BLaER1 treated with 17β-estradiol and CSF1 and Interleukin-3, amounts not matched to agents 10 nM and 100 nM (cell line): ENCODE results near the gene TNK1.
A peak's percentile ranks its signal among the peaks of the same experiment; 100 is the strongest.

Experiments
- H3K27ac ChIP-seq, 11 experiments: shearing (Covaris generic); formaldehyde crosslinking; 2 replicates each; pipeline ENCODE4 v1.8.1; 2022
- H3K27me3 ChIP-seq, 11 experiments: shearing (Covaris generic); formaldehyde crosslinking; 2 replicates each; pipeline ENCODE4 v1.8.1; 2022
- H3K36me3 ChIP-seq, 11 experiments: shearing (Covaris generic); formaldehyde crosslinking; 2 replicates each; pipeline ENCODE4 v1.8.1; 2022
- H3K4me1 ChIP-seq, 10 experiments: shearing (Covaris generic); formaldehyde crosslinking; 2 replicates each; pipeline ENCODE4 v1.8.1; 2022
- H3K4me2 ChIP-seq, 11 experiments: shearing (Covaris generic); formaldehyde crosslinking; 2 replicates each; pipeline ENCODE4 v1.8.1; 2022
- H3K4me3 ChIP-seq, 10 experiments: shearing (Covaris generic); formaldehyde crosslinking; 2 replicates each; pipeline ENCODE4 v1.8.1; 2022
- H3K9ac ChIP-seq, 11 experiments: shearing (Covaris generic); formaldehyde crosslinking; 2 replicates each; pipeline ENCODE4 v1.8.1; 2022
- H3K9me3 ChIP-seq, 11 experiments: shearing (Covaris generic); formaldehyde crosslinking; replicated peaks in 1 of 11; 2 replicates each; pipeline ENCODE4 v1.8.1; 2022
- H4K20me1 ChIP-seq, 11 experiments: shearing (Covaris generic); formaldehyde crosslinking; 2 replicates each; pipeline ENCODE4 v1.8.1; 2022
- Cebpa-rat ChIP-seq, 11 experiments: shearing (Covaris generic); IDR thresholded peaks; 2 replicates each; pipeline ENCODE4 v1.8.1; 2022

The TNK1 gene

GRCh38 chr17:7426203-7426863 lies 45.4 kb downstream of the TNK1 start:
- no peaks in the 10 kb centered on the region for H3K36me3 ChIP-seq
- no peaks in the 10 kb centered on the region for H3K27me3 ChIP-seq

GRCh38 chr17:7426896-7427489 lies 46.1 kb downstream of the TNK1 start:
- Histone ChIP-seq H4K20me1 (no peaks in the 10 kb centered on the region), H3K27me3 (no peaks in the 10 kb centered on the region), H3K4me2 (no peak overlapping the region), H3K4me3 (no peak overlapping the region), H3K9me3 (no peaks in the 10 kb centered on the region), H3K4me1 (peaks cover 0 to 15% (median 9%) of the 10 kb centered on the region in 10 experiments; a peak in 12 of 20 replicates), H3K36me3 (no peaks in the 10 kb centered on the region), H3K9ac (no peak overlapping the region), H3K27ac (no peak overlapping the region)
- no peak for TF ChIP-seq Cebpa-rat (IDR thresholded peaks at IDR 0.05)

More at GRCh38 chr17:7426203-7426863, 45.4 kb downstream of the TNK1 start:
- no peak overlapping the region for H3K9ac ChIP-seq
- peaks cover 0 to 15% (median 9%) of the 10 kb centered on the region in 10 experiments; a peak in 12 of 20 replicates for H3K4me1 ChIP-seq
- no peak overlapping the region for H3K27ac ChIP-seq
- H3K9me3 ChIP-seq = no peaks in the 10 kb centered on the region
- no peak for TF ChIP-seq Cebpa-rat (IDR thresholded peaks at IDR 0.05)
- no peak overlapping the region for H3K4me3 ChIP-seq
- no peaks in the 10 kb centered on the region for H4K20me1 ChIP-seq
- H3K4me2 ChIP-seq = no peak overlapping the region

GRCh38 chr17:7427549-7427948 lies 46.7 kb downstream of the TNK1 start:
- TF ChIP-seq Cebpa-rat (IDR thresholded peaks at IDR 0.05) = no peak
- Histone ChIP-seq H3K27me3 (no peaks in the 10 kb centered on the region), H3K4me1 (peaks cover 0 to 15% (median 9%) of the 10 kb centered on the region in 10 experiments; a peak in 12 of 20 replicates), H3K36me3 (no peaks in the 10 kb centered on the region), H3K27ac (no peak overlapping the region), H3K4me3 (no peak overlapping the region), H3K4me2 (no peak overlapping the region), H4K20me1 (no peaks in the 10 kb centered on the region), H3K9me3 (no peaks in the 10 kb centered on the region), H3K9ac (no peak overlapping the region)

- peaks cover 0 to 15% (median 9%) of the 10 kb centered on the region in 10 experiments; a peak in 12 of 20 replicates for H3K4me1 ChIP-seq
- H3K36me3 ChIP-seq = no peaks in the 10 kb centered on the region
- no peak for TF ChIP-seq Cebpa-rat (IDR thresholded peaks at IDR 0.05)
- no peak within 1 kb of the TSS for H3K4me3 ChIP-seq
- H3K27ac ChIP-seq = no peak within 1 kb of the TSS
- H4K20me1 ChIP-seq = no peaks in the 10 kb centered on the region
- no peak within 1 kb of the TSS for H3K9ac ChIP-seq
- no peaks in the 10 kb centered on the region for H3K9me3 ChIP-seq
- no peaks in the 10 kb centered on the region for H3K27me3 ChIP-seq
- H3K4me2 ChIP-seq = no peak within 1 kb of the TSS
Observed at GRCh38 chr17:7428557-7428956, 47.7 kb downstream of the TNK1 start, which contains the start of gene SPEM3. TSS of gene SPEM3 (plus strand) at chr17:7428857. CDS start at chr17:7428903, 46 bp downstream.

GRCh38 chr17:7429722-7430121 lies 48.8 kb downstream of the TNK1 start:
- Histone ChIP-seq H3K4me1 (peaks cover 0 to 19% (median 9%) of the 10 kb centered on the region in 10 experiments; a peak in 14 of 20 replicates), H3K9me3 (no peaks in the 10 kb centered on the region)
- TF ChIP-seq Cebpa-rat (IDR thresholded peaks at IDR 0.05) = no peak

GRCh38 chr17:7431231-7431630 lies 50.3 kb downstream of the TNK1 start:
- H3K4me2 ChIP-seq = no peak overlapping the region
- no peaks in the 10 kb centered on the region for H3K36me3 ChIP-seq
- H3K27me3 ChIP-seq = no peaks in the 10 kb centered on the region
- H3K4me1 ChIP-seq = peaks cover 1 to 19% (median 12%) of the 10 kb centered on the region in 10 experiments
- H3K9me3 ChIP-seq = no peaks in the 10 kb centered on the region
- H4K20me1 ChIP-seq = peaks cover 0 to 2% (median 0%) of the 10 kb centered on the region in 11 experiments; a peak in 2 of 22 replicates
- TF ChIP-seq Cebpa-rat (IDR thresholded peaks at IDR 0.05) = no peak
- no peak overlapping the region for H3K4me3 ChIP-seq
- no peak overlapping the region for H3K9ac ChIP-seq
- H3K27ac ChIP-seq = no peak overlapping the region

More at GRCh38 chr17:7429722-7430121, 48.8 kb downstream of the TNK1 start:
- Histone ChIP-seq H3K27ac (no peak overlapping the region), H3K27me3 (no peaks in the 10 kb centered on the region), H3K9ac (no peak overlapping the region), H3K4me2 (no peak overlapping the region), H3K4me3 (no peak overlapping the region), H4K20me1 (no peaks in the 10 kb centered on the region), H3K36me3 (no peaks in the 10 kb centered on the region)

GRCh38 chr17:7432296-7432695 lies 51.4 kb downstream of the TNK1 start:
- no peak overlapping the region for H3K9ac ChIP-seq
- no peaks in the 10 kb centered on the region for H3K9me3 ChIP-seq
- no peak overlapping the region for H3K4me3 ChIP-seq
- H4K20me1 ChIP-seq = peaks cover 3 to 13% (median 4%) of the 10 kb centered on the region in 11 experiments; a peak in 21 of 22 replicates
- H3K27ac ChIP-seq = no peak overlapping the region
- no peak overlapping the region for H3K4me2 ChIP-seq
- TF ChIP-seq Cebpa-rat (IDR thresholded peaks at IDR 0.05) = no peak
- H3K4me1 ChIP-seq = peaks cover 10 to 28% (median 22%) of the 10 kb centered on the region in 10 experiments
- no peaks in the 10 kb centered on the region for H3K36me3 ChIP-seq
- peaks cover 0 to 7% (median 3%) of the 10 kb centered on the region in 11 experiments; a peak in 19 of 22 replicates for H3K27me3 ChIP-seq

- H3K9ac ChIP-seq = peak overlapping the region; percentile 70 to 84 (median 81)
- no peaks in the 10 kb centered on the region for H3K36me3 ChIP-seq
- H4K20me1 ChIP-seq = peaks cover 18 to 49% (median 40%) of the 10 kb centered on the region in 11 experiments; a peak in 21 of 22 replicates
- H3K4me3 ChIP-seq = peak overlapping the region; percentile 63 to 80 (median 74)
- peak overlapping the region in 10 of 11 experiments; percentile 64 to 84 (median 73); a peak in 21 of 22 replicates for H3K27ac ChIP-seq
- H3K9me3 ChIP-seq = no peaks in the 10 kb centered on the region
- no peak for TF ChIP-seq Cebpa-rat (IDR thresholded peaks at IDR 0.05)
- H3K27me3 ChIP-seq = peaks cover 36 to 43% (median 40%) of the 10 kb centered on the region in 11 experiments
- H3K4me1 ChIP-seq = peaks cover 46 to 61% (median 55%) of the 10 kb centered on the region in 10 experiments
- H3K4me2 ChIP-seq = peak overlapping the region; percentile 92 to 99 (median 95)
Observed at GRCh38 chr17:7435676-7436555, 55.0 kb downstream of the TNK1 start.
